HEK293 (cell line): ENCODE measurements around the gene CLEC4G.

Experiments used
- CTCF ChIA-PET: fragments of 350-600 bp; formaldehyde crosslinking; extraction: SDS; loops from one replicate; lab custom pipeline; 2021; ENCODE audit warnings: antibody characterized with exemption; lab: Yijun Ruan, JAX
- POLR2A ChIA-PET: fragments of 300-600 bp; formaldehyde crosslinking; extraction: SDS; loops from one replicate; lab custom pipeline; 2020; ENCODE audit warnings: antibody characterized with exemption, inconsistent platforms; lab: Yijun Ruan, JAX
- H3K27ac ChIP-seq: fragments of 200-500 bp; sonication (Bioruptor generic); 2 replicates; pipeline ENCODE4 v1.5.1; 2014; ENCODE audit warnings: low read depth, low read length, control low read depth, inconsistent platforms; ENCODE audit errors: extremely low read depth
- H3K36me3 ChIP-seq, 2 experiments: fragments of 200-500 bp in 1 of 2; sonication (Bioruptor generic) in 1 of 2; 1 replicate in 1 of 2; 2 replicates in 1 of 2; pipeline ENCODE4 v1.5.1; 2014 to 2017; ENCODE audit warnings: inconsistent platforms in 2 of 2, low read length in 2 of 2; ENCODE audit not compliant: control insufficient read depth in 2 of 2, insufficient read depth in 1 of 2
- H3K4me1 ChIP-seq: fragments of 200-500 bp; sonication (Bioruptor generic); 2 replicates; pipeline ENCODE4 v1.5.1; 2014; ENCODE audit warnings: mild to moderate bottlenecking, low read length, inconsistent platforms; ENCODE audit not compliant: control insufficient read depth, insufficient read depth
- H3K4me3 ChIP-seq: 2 replicates; pipeline ENCODE4 v1.5.1; 2011; ENCODE audit warnings: low read depth, mild to moderate bottlenecking, control low read depth, low read length, moderate library complexity
- H3K9me3 ChIP-seq: fragments of 200-500 bp; sonication (Bioruptor generic); 2 replicates; pipeline ENCODE4 v1.5.1; 2014; ENCODE audit warnings: low read depth, low read length, inconsistent platforms; ENCODE audit not compliant: control insufficient read depth, insufficient read depth
- GLIS2 ChIP-seq: fragments of 450-650 bp; formaldehyde crosslinking; IDR thresholded peaks from 2 replicates; pipeline ENCODE4 v1.5.1; 2016; ENCODE audit warnings: missing biosample characterization, missing genetic modification characterization
- ZNF155 ChIP-seq: fragments of 450-650 bp; formaldehyde crosslinking; IDR thresholded peaks from 2 replicates; pipeline ENCODE4 v1.5.1; 2016; ENCODE audit warnings: missing biosample characterization, missing genetic modification characterization
- ZNF202 ChIP-seq: fragments of 450-650 bp; formaldehyde crosslinking; IDR thresholded peaks from 2 replicates; pipeline ENCODE4 v1.5.1; 2016; ENCODE audit warnings: missing biosample characterization, missing genetic modification characterization, borderline replicate concordance
- ZNF223 ChIP-seq: fragments of 450-650 bp; formaldehyde crosslinking; IDR thresholded peaks from 2 replicates; pipeline ENCODE4 v1.5.1; 2016; ENCODE audit warnings: missing biosample characterization, missing genetic modification characterization
- ZNF239 ChIP-seq: fragments of 450-650 bp; formaldehyde crosslinking; IDR thresholded peaks from 2 replicates; pipeline ENCODE4 v1.5.1; 2016; ENCODE audit warnings: missing biosample characterization, missing genetic modification characterization
- ZNF266 ChIP-seq: fragments of 450-650 bp; formaldehyde crosslinking; IDR thresholded peaks from 2 replicates; pipeline ENCODE4 v1.5.1; 2016; ENCODE audit warnings: missing biosample characterization, missing genetic modification characterization, low read depth
- ZNF302 ChIP-seq: fragments of 450-650 bp; formaldehyde crosslinking; IDR thresholded peaks from 2 replicates; pipeline ENCODE4 v1.5.1; 2016; ENCODE audit warnings: missing biosample characterization, missing genetic modification characterization, low read depth
- ZNF335 ChIP-seq: fragments of 450-650 bp; formaldehyde crosslinking; conservative IDR thresholded peaks from 2 replicates; pipeline ENCODE4 v1.5.1; 2016; ENCODE audit warnings: missing biosample characterization, missing genetic modification characterization
- ZNF391 ChIP-seq: fragments of 450-650 bp; formaldehyde crosslinking; IDR thresholded peaks from 2 replicates; pipeline ENCODE4 v1.5.1; 2016; ENCODE audit warnings: low read depth, missing biosample characterization, missing genetic modification characterization, borderline replicate concordance
- ZNF423 ChIP-seq: fragments of 450-650 bp; formaldehyde crosslinking; IDR thresholded peaks from 2 replicates; pipeline ENCODE4 v1.5.1; 2016; ENCODE audit warnings: missing biosample characterization, missing genetic modification characterization
- ZNF514 ChIP-seq: fragments of 450-650 bp; formaldehyde crosslinking; IDR thresholded peaks from 2 replicates; pipeline ENCODE4 v1.5.1; 2016; ENCODE audit warnings: missing biosample characterization, missing genetic modification characterization
- ZNF768 ChIP-seq: fragments of 450-650 bp; formaldehyde crosslinking; IDR thresholded peaks from 2 replicates; pipeline ENCODE4 v1.5.1; 2018; ENCODE audit warnings: missing biosample characterization, mild to moderate bottlenecking, missing genetic modification characterization
- ZNF791 ChIP-seq: fragments of 450-650 bp; formaldehyde crosslinking; IDR thresholded peaks from 2 replicates; pipeline ENCODE4 v1.5.1; 2016; ENCODE audit warnings: missing biosample characterization, missing genetic modification characterization
- ZNF792 ChIP-seq: fragments of 450-650 bp; formaldehyde crosslinking; IDR thresholded peaks from 2 replicates; pipeline ENCODE4 v1.5.1; 2016; ENCODE audit warnings: missing biosample characterization, missing genetic modification characterization
- TF ChIP-seq, protein P1 (sequence below): fragments of 450-650 bp; formaldehyde crosslinking; IDR thresholded peaks from 2 replicates; pipeline ENCODE4 v1.5.1; 2016; ENCODE audit warnings: missing biosample characterization, missing genetic modification characterization
- TF ChIP-seq, protein P2 (sequence below): fragments of 450-650 bp; formaldehyde crosslinking; IDR thresholded peaks from 2 replicates; pipeline ENCODE4 v1.5.1; 2016; ENCODE audit warnings: missing biosample characterization, missing genetic modification characterization
- TF ChIP-seq, protein P3 (sequence below): fragments of 450-650 bp; formaldehyde crosslinking; IDR thresholded peaks from 2 replicates; pipeline ENCODE4 v1.5.1; 2017; ENCODE audit warnings: missing biosample characterization, missing genetic modification characterization
- TF ChIP-seq, protein P4 (sequence below): fragments of 450-650 bp; formaldehyde crosslinking; IDR thresholded peaks from 2 replicates; pipeline ENCODE4 v1.5.1; 2016; ENCODE audit warnings: missing biosample characterization, missing genetic modification characterization
- TF ChIP-seq, protein P5 (sequence below): fragments of 450-650 bp; formaldehyde crosslinking; IDR thresholded peaks from 2 replicates; pipeline ENCODE4 v1.5.1; 2016; ENCODE audit warnings: missing biosample characterization, missing genetic modification characterization

CLEC4G gene

DNA sequence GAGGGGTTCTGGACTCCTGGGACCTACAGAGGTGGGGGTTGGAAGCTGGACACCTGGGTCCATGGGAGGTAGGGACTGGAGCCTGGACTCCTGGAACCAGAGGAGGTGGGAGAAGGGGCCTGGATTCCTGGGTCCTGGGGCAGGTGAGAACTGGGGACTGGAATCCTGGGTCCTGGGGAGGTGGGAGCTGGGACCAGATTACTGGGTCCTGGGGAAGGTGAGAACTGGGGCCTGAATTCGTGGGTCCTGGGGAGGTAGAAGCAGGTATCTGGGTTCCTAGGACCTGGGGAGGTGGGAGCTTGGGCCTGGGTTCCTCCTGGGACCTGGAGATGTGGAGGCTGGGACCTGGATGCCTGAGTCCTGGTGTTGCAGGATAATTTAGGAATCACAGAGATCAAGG is 31.8 kb upstream of the CLEC4G start:
- TF ChIP-seq, protein P1, sequence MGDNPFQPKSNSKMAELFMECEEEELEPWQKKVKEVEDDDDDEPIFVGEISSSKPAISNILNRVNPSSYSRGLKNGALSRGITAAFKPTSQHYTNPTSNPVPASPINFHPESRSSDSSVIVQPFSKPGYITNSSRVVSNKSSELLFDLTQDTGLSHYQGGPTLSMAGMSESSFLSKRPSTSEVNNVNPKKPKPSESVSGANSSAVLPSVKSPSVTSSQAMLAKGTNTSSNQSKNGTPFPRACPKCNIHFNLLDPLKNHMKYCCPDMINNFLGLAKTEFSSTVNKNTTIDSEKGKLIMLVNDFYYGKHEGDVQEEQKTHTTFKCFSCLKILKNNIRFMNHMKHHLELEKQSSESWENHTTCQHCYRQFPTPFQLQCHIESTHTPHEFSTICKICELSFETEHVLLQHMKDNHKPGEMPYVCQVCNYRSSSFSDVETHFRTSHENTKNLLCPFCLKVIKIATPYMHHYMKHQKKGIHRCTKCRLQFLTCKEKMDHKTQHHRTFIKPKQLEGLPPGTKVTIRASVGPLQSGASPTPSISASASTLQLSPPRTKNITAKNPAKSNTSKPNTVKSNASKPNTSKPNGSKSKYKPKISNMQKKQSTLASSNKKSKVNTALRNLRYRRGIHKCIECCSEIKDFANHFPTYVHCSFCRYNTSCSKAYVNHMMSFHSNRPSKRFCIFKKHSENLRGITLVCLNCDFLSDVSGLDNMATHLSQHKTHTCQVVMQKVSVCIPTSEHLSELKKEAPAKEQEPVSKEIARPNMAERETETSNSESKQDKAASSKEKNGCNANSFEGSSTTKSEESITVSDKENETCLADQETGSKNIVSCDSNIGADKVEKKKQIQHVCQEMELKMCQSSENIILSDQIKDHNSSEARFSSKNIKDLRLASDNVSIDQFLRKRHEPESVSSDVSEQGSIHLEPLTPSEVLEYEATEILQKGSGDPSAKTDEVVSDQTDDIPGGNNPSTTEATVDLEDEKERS = no peak

DNA sequence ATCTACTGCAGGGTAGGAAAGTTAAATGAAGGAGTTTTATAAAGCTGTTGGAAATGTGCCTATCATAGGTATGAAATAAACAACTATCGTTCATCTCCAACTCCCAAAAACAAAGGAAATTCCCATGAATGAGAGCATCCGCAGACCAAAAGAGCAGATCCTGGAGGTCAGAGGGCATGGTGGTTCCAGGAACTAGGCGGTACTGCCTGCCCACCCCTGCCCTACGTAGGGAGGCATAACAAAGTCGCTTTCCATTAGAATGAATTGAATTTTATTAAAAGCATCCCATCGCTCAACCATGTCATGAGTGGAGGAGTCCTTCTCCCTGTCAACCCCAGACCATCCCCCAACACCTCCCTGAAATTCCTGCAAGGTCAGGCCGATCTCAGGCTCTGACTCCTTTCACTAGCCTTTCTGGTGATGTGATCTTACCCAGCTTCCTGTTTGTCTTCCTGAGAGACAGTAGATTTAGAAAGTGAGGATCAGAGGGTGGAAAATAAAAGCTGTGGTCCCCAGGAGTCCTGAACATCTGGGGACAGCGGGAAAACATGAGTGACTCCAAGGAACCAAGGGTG is 30.9 kb upstream of the CLEC4G start, which contains the start of gene CLEC4M:
TSS of gene CLEC4M (plus strand) at position 525 of the 575 bp plus-strand sequence. CDS start at position 549, 24 bp downstream.
- ChIA-PET CTCF (no interaction called here), POLR2A (no interaction called here)
- H3K27ac ChIP-seq = no peak within 1 kb of the TSS
- H3K36me3 ChIP-seq = no peaks in the 10 kb centered on the region
- H3K4me1 ChIP-seq = no peaks in the 10 kb centered on the region
- no peaks in the 10 kb centered on the region for H3K9me3 ChIP-seq
- no peak within 1 kb of the TSS for H3K4me3 ChIP-seq
- TF ChIP-seq ZNF423 (tag by site-specific recombination) (no peak), ZNF768 (no peak), ZNF391 (tag by site-specific recombination) (no peak), ZNF514 (no peak), GLIS2 (tag by site-specific recombination) (no peak), ZNF302 (tag by site-specific recombination) (no peak), ZNF792 (tag by site-specific recombination) (no peak), ZNF791 (tag by site-specific recombination) (no peak), ZNF202 (tag by site-specific recombination) (no peak), ZNF335 (tag by site-specific recombination) (no peak), ZNF266 (tag by site-specific recombination) (no peak), ZNF155 (tag by site-specific recombination) (no peak), ZNF223 (no peak), ZNF239 (no peak)
- TF ChIP-seq, protein P2, sequence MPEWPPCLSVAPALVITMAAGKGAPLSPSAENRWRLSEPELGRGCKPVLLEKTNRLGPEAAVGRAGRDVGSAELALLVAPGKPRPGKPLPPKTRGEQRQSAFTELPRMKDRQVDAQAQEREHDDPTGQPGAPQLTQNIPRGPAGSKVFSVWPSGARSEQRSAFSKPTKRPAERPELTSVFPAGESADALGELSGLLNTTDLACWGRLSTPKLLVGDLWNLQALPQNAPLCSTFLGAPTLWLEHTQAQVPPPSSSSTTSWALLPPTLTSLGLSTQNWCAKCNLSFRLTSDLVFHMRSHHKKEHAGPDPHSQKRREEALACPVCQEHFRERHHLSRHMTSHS (tag by site-specific recombination) = no peak
- TF ChIP-seq, protein P3, sequence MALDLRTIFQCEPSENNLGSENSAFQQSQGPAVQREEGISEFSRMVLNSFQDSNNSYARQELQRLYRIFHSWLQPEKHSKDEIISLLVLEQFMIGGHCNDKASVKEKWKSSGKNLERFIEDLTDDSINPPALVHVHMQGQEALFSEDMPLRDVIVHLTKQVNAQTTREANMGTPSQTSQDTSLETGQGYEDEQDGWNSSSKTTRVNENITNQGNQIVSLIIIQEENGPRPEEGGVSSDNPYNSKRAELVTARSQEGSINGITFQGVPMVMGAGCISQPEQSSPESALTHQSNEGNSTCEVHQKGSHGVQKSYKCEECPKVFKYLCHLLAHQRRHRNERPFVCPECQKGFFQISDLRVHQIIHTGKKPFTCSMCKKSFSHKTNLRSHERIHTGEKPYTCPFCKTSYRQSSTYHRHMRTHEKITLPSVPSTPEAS = no peak
- TF ChIP-seq, protein P4, sequence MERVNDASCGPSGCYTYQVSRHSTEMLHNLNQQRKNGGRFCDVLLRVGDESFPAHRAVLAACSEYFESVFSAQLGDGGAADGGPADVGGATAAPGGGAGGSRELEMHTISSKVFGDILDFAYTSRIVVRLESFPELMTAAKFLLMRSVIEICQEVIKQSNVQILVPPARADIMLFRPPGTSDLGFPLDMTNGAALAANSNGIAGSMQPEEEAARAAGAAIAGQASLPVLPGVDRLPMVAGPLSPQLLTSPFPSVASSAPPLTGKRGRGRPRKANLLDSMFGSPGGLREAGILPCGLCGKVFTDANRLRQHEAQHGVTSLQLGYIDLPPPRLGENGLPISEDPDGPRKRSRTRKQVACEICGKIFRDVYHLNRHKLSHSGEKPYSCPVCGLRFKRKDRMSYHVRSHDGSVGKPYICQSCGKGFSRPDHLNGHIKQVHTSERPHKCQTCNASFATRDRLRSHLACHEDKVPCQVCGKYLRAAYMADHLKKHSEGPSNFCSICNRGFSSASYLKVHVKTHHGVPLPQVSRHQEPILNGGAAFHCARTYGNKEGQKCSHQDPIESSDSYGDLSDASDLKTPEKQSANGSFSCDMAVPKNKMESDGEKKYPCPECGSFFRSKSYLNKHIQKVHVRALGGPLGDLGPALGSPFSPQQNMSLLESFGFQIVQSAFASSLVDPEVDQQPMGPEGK (tag by site-specific recombination) = no peak
- TF ChIP-seq, protein P5, sequence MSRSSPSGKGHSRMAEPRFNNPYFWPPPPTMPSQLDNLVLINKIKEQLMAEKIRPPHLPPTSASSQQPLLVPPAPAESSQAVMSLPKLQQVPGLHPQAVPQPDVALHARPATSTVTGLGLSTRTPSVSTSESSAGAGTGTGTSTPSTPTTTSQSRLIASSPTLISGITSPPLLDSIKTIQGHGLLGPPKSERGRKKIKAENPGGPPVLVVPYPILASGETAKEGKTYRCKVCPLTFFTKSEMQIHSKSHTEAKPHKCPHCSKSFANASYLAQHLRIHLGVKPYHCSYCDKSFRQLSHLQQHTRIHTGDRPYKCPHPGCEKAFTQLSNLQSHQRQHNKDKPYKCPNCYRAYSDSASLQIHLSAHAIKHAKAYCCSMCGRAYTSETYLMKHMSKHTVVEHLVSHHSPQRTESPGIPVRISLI = no peak
- TF ChIP-seq, protein P1 = no peak

More for the DNA sequence above, 31.8 kb upstream of the CLEC4G start:
- Histone ChIP-seq H3K9me3 (no peaks in the 10 kb centered on the region), H3K27ac (no peak overlapping the region), H3K4me1 (no peaks in the 10 kb centered on the region), H3K4me3 (no peak overlapping the region), H3K36me3 (no peaks in the 10 kb centered on the region)
- ChIA-PET CTCF (no interaction called here), POLR2A (no interaction called here)
